AG09319 (cell line): ENCODE measurements around the gene SLC22A16.

Experiments used
- DNase-seq: peaks from one replicate; pipeline ENCODE4 v3.0.0-alpha.2; 2010; ENCODE audit warnings: low read depth; ENCODE audit errors: extremely low read depth
- CTCF ChIP-seq: IDR thresholded peaks from 2 replicates; pipeline ENCODE4 v1.5.1; 2011; ENCODE audit warnings: low read depth, mild to moderate bottlenecking, inconsistent platforms, low read length, moderate library complexity

The SLC22A16 gene

GRCh38 chr6:110415086-110415916 is 61.1 kb downstream of the SLC22A16 start, which contains the start of gene DDO:
TSS of gene DDO (minus strand) at chr6:110415575. CDS start at chr6:110413462, 2,113 bp downstream.
- no peak for TF ChIP-seq CTCF
- DNase-seq, result no peak

- DNase-seq, result no peak
- TF ChIP-seq CTCF, result no peak
Measured at GRCh38 chr6:110414669-110415068, 61.7 kb downstream of the SLC22A16 start.

GRCh38 chr6:110412360-110412759 is 64.1 kb downstream of the SLC22A16 start:
- TF ChIP-seq CTCF, result no peak
- DNase-seq, result no peak

- TF ChIP-seq CTCF, result no peak
- DNase-seq, result no peak
Measured at GRCh38 chr6:110410511-110410910, 65.9 kb downstream of the SLC22A16 start.

- no peak for TF ChIP-seq CTCF
- no peak for DNase-seq
Measured at GRCh38 chr6:110409794-110410193, 66.6 kb downstream of the SLC22A16 start.

- no peak for TF ChIP-seq CTCF
Measured at GRCh38 chr6:110408901-110409300, 67.5 kb downstream of the SLC22A16 start.

GRCh38 chr6:110404607-110405006 is 71.8 kb downstream of the SLC22A16 start:
- no peak for DNase-seq
- no peak for TF ChIP-seq CTCF

More at GRCh38 chr6:110408901-110409300, 67.5 kb downstream of the SLC22A16 start:
- DNase-seq, result no peak
